HUDEP-2 (cell line): ENCODE data around the gene CX3CL1.

Source experiments
- DNase-seq, 76 experiments: peaks; one replicate each; lab custom pipeline; 2025; ENCODE audit not compliant: unreplicated experiment in 76 of 76; lab: John Stamatoyannopoulos, UW

CX3CL1 gene

DNA sequence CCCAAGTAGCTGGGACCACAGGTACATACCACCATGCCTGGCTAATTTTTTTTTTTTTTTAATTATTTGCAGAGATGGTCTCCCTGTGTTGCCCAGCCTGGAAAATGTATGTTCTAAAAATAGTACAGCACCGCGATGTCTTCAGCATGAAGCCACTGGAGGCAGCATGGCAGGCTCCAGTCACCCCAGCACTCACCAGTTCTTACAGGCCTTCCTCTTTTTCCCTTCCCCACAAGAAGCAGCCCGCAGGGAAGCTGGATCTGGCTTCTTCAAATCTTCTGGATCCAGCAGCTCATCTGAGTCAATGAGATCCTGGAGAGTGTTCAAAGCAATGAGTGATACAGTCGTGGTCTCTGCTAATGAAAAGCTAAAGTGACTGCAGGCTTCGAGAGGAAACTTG lies 58.7 kb downstream of the CX3CL1 start:
- no peak for DNase-seq

DNA sequence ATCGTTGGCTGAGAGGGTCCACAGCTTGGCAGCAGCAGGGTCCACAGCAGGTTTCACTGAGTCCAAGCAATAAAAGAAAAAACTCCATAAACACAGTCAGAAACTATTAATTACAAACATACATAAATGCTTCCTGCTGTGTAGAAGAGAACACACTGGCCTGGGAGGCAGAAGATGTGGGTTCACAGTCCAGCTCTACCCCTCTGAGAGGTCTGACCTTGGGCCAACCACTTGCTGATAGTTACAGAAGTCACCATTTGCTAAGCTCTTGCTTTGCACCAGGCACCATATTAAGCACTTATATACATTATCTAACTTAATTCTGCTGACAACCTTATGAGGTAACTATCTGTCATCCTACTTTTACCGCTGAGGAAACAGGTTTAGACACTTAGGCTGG lies 60.2 kb downstream of the CX3CL1 start:
- DNase-seq: no peak

DNA sequence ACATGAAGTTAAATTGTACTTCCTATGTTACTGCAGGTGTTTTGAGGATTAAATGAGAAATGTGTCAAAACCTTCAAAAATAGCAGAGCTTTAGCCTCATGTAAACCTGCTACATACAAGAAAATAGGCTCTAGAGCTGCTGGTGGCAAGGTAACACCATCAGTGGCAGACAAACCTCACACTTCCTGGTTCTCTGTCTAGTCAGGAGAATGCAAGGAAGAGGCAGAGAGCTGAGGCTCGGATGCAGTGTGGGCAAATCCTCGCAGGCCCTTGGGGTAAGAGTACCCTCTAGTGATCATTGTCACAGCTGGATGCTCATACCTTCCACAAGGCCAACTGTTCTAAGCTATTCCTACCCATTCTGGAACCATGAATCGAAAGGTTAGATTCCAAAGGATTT lies 60.7 kb downstream of the CX3CL1 start:
- no peak for DNase-seq

DNA sequence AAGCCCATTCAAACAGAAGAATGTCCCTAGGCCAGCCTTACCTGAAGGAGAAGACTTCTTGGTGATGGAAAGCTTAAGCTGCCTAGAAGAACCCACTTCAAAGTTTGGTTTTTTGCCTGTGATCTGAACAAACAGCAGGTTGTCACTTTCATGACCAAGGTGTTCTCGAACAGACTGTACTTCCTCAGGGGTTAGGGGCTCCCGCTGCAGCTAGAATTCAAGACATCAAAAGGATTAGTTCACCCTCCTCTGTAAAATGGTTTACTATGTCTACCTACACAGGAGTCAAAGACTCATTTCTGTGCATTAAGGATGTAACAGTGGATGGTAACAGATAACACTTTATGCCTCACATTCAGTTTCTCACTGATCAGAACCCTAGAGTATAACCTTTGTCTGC lies 61.7 kb downstream of the CX3CL1 start:
- DNase-seq: no peak
